CD4-positive, alpha-beta memory T cell (primary cell): ENCODE data around the gene SLC16A5. TPM values are rescaled to one million over a fixed set of nuclear protein-coding genes. Genes with fewer than 3 reads are reported as not detected.

ENCODE experiments used
- CTCF ChIA-PET: fragments of 350-600 bp; sonication (Branson Sonifier 250); formaldehyde crosslinking; loops from one replicate; lab custom pipeline; 2021; ENCODE audit warnings: inconsistent platforms; ENCODE audit not compliant: partially characterized antibody; lab: Charles Lee
- POLR2A ChIA-PET: fragments of 350-600 bp; sonication (Branson Sonifier 250); formaldehyde crosslinking; loops from one replicate; lab custom pipeline; 2021; ENCODE audit not compliant: partially characterized antibody; lab: Charles Lee
- DNase-seq, 5 donors: peaks; one replicate each; pipeline versions ENCODE4 v3.0.0 to v3.0.0-alpha.2; 2020 to 2022; ENCODE audit warnings: mixed read lengths in 1 of 5
- H3K27ac ChIP-seq: one replicate; pipeline ENCODE4 v1.7.0; 2013; ENCODE audit warnings: low read depth, low read length
- H3K27me3 ChIP-seq: 2 replicates; pipeline ENCODE4 v1.7.0; 2013; ENCODE audit warnings: mild to moderate bottlenecking, low read length, moderate library complexity; ENCODE audit not compliant: insufficient read depth
- H3K36me3 ChIP-seq: 2 replicates; pipeline ENCODE4 v1.7.0; 2013; ENCODE audit warnings: mild to moderate bottlenecking, low read length, moderate library complexity; ENCODE audit not compliant: insufficient read depth
- H3K4me1 ChIP-seq: 2 replicates; pipeline ENCODE4 v1.7.0; 2013; ENCODE audit warnings: mild to moderate bottlenecking, low read length, moderate library complexity; ENCODE audit not compliant: insufficient read depth
- H3K4me3 ChIP-seq, 2 donors: one replicate each; pipeline ENCODE4 v1.7.0; 2013; ENCODE audit warnings: low read length in 2 of 2, mild to moderate bottlenecking in 1 of 2
- H3K9me3 ChIP-seq, 2 donors: one replicate each; pipeline ENCODE4 v1.7.0; 2013; ENCODE audit warnings: low read length in 2 of 2, control low read depth in 1 of 2; ENCODE audit not compliant: control insufficient read depth in 1 of 2
- H3K27ac Mint-ChIP-seq, 7 donors: one replicate each; pipeline ENCODE4 v1.8.0; 2020 to 2021; ENCODE audit warnings: mixed read lengths in 7 of 7, mild to moderate bottlenecking in 6 of 7, inconsistent platforms in 3 of 7, moderate library complexity in 3 of 7
- H3K27me3 Mint-ChIP-seq, 2 donors: one replicate each; pipeline ENCODE4 v1.8.0; 2020 to 2021; ENCODE audit warnings: mixed read lengths in 2 of 2
- H3K36me3 Mint-ChIP-seq, 2 donors: one replicate each; pipeline ENCODE4 v1.8.0; 2020 to 2021; ENCODE audit warnings: mixed read lengths in 2 of 2, inconsistent platforms in 1 of 2, mild to moderate bottlenecking in 1 of 2
- H3K4me1 Mint-ChIP-seq, 4 donors: one replicate each; pipeline ENCODE4 v1.8.0; 2020 to 2021; ENCODE audit warnings: mixed read lengths in 4 of 4, mild to moderate bottlenecking in 1 of 4
- H3K4me3 Mint-ChIP-seq, 8 donors: one replicate each; pipeline ENCODE4 v1.8.0; 2020 to 2021; ENCODE audit warnings: mixed read lengths in 8 of 8, mild to moderate bottlenecking in 7 of 8, moderate library complexity in 6 of 8, inconsistent platforms in 3 of 8
- H3K9me3 Mint-ChIP-seq, 8 donors: one replicate each; pipeline ENCODE4 v1.8.0; 2020 to 2021; ENCODE audit warnings: mixed read lengths in 8 of 8, mild to moderate bottlenecking in 5 of 8, inconsistent platforms in 3 of 8, moderate library complexity in 1 of 8
- intact Hi-C: fragments of 100-400 bp; cut with micrococcal nuclease; formaldehyde crosslinking; loops from one replicate; pipeline ENCODE4 v1.15.1; 2023
- polyA plus RNA-seq, 2 donors: library from polyadenylated mRNA; unstranded; fragments of 300-500 nt; fragmentation: Illumina TruSeq; gene quantifications; one replicate each; pipeline ENCODE4 v1.2.3, GENCODE V29; 2021
- total RNA-seq, 2 experiments: library from RNA; stranded (reverse); gene quantifications; one replicate each; pipeline ENCODE4 v1.2.3, GENCODE V29; 2021

The SLC16A5 gene
- total and polyA plus RNA-seq, 4 experiments from 2014 or later = 2.9 to 13.9 (median 8.1) TPM

GRCh38 chr17:75064040-75064439 is 23.7 kb upstream of the SLC16A5 start:
- H3K4me3 ChIP-seq = no peak overlapping the region
- intact Hi-C loops = no loop called here
- H3K27ac Mint-ChIP-seq = peak overlapping the region in 1 of 7 donors; percentile 46
- CTCF ChIA-PET = interaction anchor here (0.8 to 1.8 kb wide), 2 partner anchors 50 to 138 kb away, joined by 5 to 6 read pairs; no protein-coding TSS in a partner anchor
- H3K27me3 Mint-ChIP-seq = no peaks in the 10 kb centered on the region
- no peaks in the 10 kb centered on the region for H3K9me3 ChIP-seq
- POLR2A ChIA-PET = interaction anchor here (0.9 to 1.4 kb wide), 2 partner anchors 13 to 23 kb away, joined by 3 read pairs; no protein-coding TSS in a partner anchor
- no peak for DNase-seq
- H3K9me3 Mint-ChIP-seq = no peaks in the 10 kb centered on the region
- peaks cover 21% of the 10 kb centered on the region for H3K4me1 ChIP-seq
- H3K4me3 Mint-ChIP-seq = no peak overlapping the region
- peaks cover 20 to 46% (median 24%) of the 10 kb centered on the region in 4 donors for H3K4me1 Mint-ChIP-seq
- H3K36me3 ChIP-seq = peaks cover 37% of the 10 kb centered on the region
- H3K36me3 Mint-ChIP-seq = peaks cover 43 to 50% of the 10 kb centered on the region in 2 donors
- no peaks in the 10 kb centered on the region for H3K27me3 ChIP-seq
- no peak overlapping the region for H3K27ac ChIP-seq

- Mint-ChIP-seq H3K9me3 (no peaks in the 10 kb centered on the region), H3K27ac (peak overlapping the region in 3 of 7 donors; percentile 17 to 37 (median 35)), H3K4me1 (peaks cover 20 to 44% (median 24%) of the 10 kb centered on the region in 4 donors), H3K36me3 (peaks cover 42 to 47% of the 10 kb centered on the region in 2 donors), H3K4me3 (no peak overlapping the region), H3K27me3 (no peaks in the 10 kb centered on the region)
- H3K4me3 ChIP-seq = no peak overlapping the region
- ChIA-PET POLR2A (interaction anchor here (1.4 kb wide), 1 partner anchor 12 kb away, joined by 3 read pairs; no protein-coding TSS in a partner anchor), CTCF (interaction anchor here (0.8 to 1.8 kb wide), 2 partner anchors 49 to 137 kb away, joined by 5 to 6 read pairs; no protein-coding TSS in a partner anchor)
- H3K27me3 ChIP-seq = no peaks in the 10 kb centered on the region
- peaks cover 33% of the 10 kb centered on the region for H3K36me3 ChIP-seq
- intact Hi-C loops = no loop called here
- H3K4me1 ChIP-seq = peaks cover 21% of the 10 kb centered on the region
- no peak overlapping the region for H3K27ac ChIP-seq
- no peak for DNase-seq
- no peaks in the 10 kb centered on the region for H3K9me3 ChIP-seq
Measured at GRCh38 chr17:75064460-75064859, 23.3 kb upstream of the SLC16A5 start.

- peaks cover 36 to 42% of the 10 kb centered on the region in 2 donors for H3K36me3 Mint-ChIP-seq
- H3K9me3 Mint-ChIP-seq = no peaks in the 10 kb centered on the region
- peaks cover 17 to 38% (median 23%) of the 10 kb centered on the region in 4 donors for H3K4me1 Mint-ChIP-seq
- Histone ChIP-seq H3K9me3 (no peaks in the 10 kb centered on the region), H3K4me1 (peaks cover 21% of the 10 kb centered on the region), H3K27ac (no peak overlapping the region), H3K4me3 (no peak overlapping the region), H3K36me3 (peaks cover 28% of the 10 kb centered on the region), H3K27me3 (no peaks in the 10 kb centered on the region)
- no peak overlapping the region for H3K4me3 Mint-ChIP-seq
- intact Hi-C loops = no loop called here
- no peak for DNase-seq
- peak overlapping the region in 4 of 7 donors; percentile 8 to 48 (median 28) for H3K27ac Mint-ChIP-seq
- no peaks in the 10 kb centered on the region for H3K27me3 Mint-ChIP-seq
- POLR2A ChIA-PET = no interaction called here
- CTCF ChIA-PET = interaction anchor here (1.8 kb wide), 1 partner anchor 49 kb away, joined by 6 read pairs; no protein-coding TSS in a partner anchor
Measured at GRCh38 chr17:75064867-75065561, 22.7 kb upstream of the SLC16A5 start.

DNA sequence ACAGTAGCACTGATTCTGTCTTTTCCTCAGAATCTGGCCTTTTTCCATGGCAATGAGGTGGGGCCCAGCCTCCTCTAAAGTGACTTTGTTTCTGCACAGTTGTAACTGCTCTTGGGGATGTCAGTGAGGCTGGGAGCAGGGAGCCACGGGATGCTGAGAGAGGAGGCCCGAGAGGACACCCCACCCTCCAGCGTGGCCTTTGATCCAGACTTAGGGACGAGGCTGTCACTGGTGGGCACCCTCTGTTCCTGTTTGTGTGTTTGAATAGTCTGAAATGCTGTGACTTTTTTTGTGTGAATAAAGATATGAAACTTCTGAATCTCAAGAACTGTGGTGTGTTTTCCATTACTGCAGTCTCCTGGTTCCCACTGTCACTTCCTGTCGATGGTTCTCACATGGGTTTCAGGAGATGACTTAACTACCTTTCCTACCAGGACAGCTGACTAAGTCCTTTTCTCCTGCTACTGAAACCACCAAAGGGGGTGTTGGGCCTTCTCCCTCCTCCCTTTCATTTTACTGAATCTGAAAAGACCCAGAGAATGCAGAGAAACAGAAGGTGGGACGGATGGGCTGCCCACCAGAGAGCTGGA is 22.1 kb upstream of the SLC16A5 start:
- CTCF ChIA-PET = no interaction called here
- Mint-ChIP-seq H3K27ac (peak overlapping the region in 6 of 7 donors; percentile 1 to 78 (median 54)), H3K36me3 (peaks cover 33 to 38% of the 10 kb centered on the region in 2 donors), H3K4me3 (peak overlapping the region in 1 of 8 donors; percentile 36), H3K9me3 (no peaks in the 10 kb centered on the region), H3K27me3 (no peaks in the 10 kb centered on the region), H3K4me1 (peaks cover 15 to 38% (median 23%) of the 10 kb centered on the region in 4 donors)
- POLR2A ChIA-PET = interaction anchor here (1.5 kb wide), 1 partner anchor 18 kb away, joined by 4 read pairs; the partner anchor contains the start of gene KCTD2
- intact Hi-C loops = no loop called here
- Histone ChIP-seq H3K4me1 (peaks cover 21% of the 10 kb centered on the region), H3K27me3 (no peaks in the 10 kb centered on the region), H3K36me3 (peaks cover 21% of the 10 kb centered on the region), H3K27ac (no peak overlapping the region), H3K4me3 (no peak overlapping the region), H3K9me3 (no peaks in the 10 kb centered on the region)
- DNase-seq = no peak

- no peak overlapping the region for H3K4me3 ChIP-seq
- Mint-ChIP-seq H3K9me3 (no peaks in the 10 kb centered on the region), H3K4me3 (peak overlapping the region in 7 of 8 donors; percentile 63 to 86 (median 76)), H3K36me3 (peaks cover 15 to 17% of the 10 kb centered on the region in 2 donors), H3K27ac (peak overlapping the region in 6 of 7 donors; percentile 70 to 93 (median 86)), H3K27me3 (no peaks in the 10 kb centered on the region), H3K4me1 (peaks cover 15 to 38% (median 23%) of the 10 kb centered on the region in 4 donors)
- peak in 3 of 5 donors; percentile 32 to 48 (median 40) for DNase-seq
- ChIA-PET POLR2A (interaction anchor here (0.6 to 2.2 kb wide), 17 partner anchors 8 to 194 kb away, joined by 3 to 12 read pairs (median 3); partner anchors contain the start of genes ARMC7, ATP5PD, CDR2L and GGA3), CTCF (interaction anchor here (0.7 to 1.9 kb wide), 12 partner anchors 10 to 233 kb away, joined by 3 to 9 read pairs (median 4); partner anchors contain the start of gene MRPL58)
- H3K27me3 ChIP-seq = no peaks in the 10 kb centered on the region
- H3K27ac ChIP-seq = peak overlapping the region; percentile 14
- H3K36me3 ChIP-seq = peaks cover 9% of the 10 kb centered on the region
- intact Hi-C loops = no loop called here
- peaks cover 21% of the 10 kb centered on the region for H3K4me1 ChIP-seq
- H3K9me3 ChIP-seq = no peaks in the 10 kb centered on the region
Measured at GRCh38 chr17:75067856-75068255, 19.9 kb upstream of the SLC16A5 start.

- Mint-ChIP-seq H3K9me3 (no peaks in the 10 kb centered on the region), H3K27ac (peak overlapping the region in 3 of 7 donors; percentile 31 to 83 (median 70)), H3K27me3 (no peaks in the 10 kb centered on the region), H3K4me1 (peaks cover 15 to 38% (median 23%) of the 10 kb centered on the region in 4 donors), H3K4me3 (peak overlapping the region in 3 of 8 donors; percentile 43 to 55 (median 46)), H3K36me3 (peaks cover 9 to 10% of the 10 kb centered on the region in 2 donors)
- Histone ChIP-seq H3K9me3 (no peaks in the 10 kb centered on the region), H3K36me3 (peaks cover under 1% of the 10 kb centered on the region), H3K4me3 (no peak overlapping the region), H3K4me1 (peaks cover 21% of the 10 kb centered on the region), H3K27me3 (no peaks in the 10 kb centered on the region), H3K27ac (no peak overlapping the region)
- intact Hi-C loops = no loop called here
- no peak for DNase-seq
- POLR2A ChIA-PET = interaction anchor here (1.0 to 1.6 kb wide), 6 partner anchors 9 to 97 kb away, joined by 3 to 10 read pairs (median 4); partner anchors contain the start of genes HID1 and MRPL58
- CTCF ChIA-PET = interaction anchor here (1.0 to 2.2 kb wide), 12 partner anchors 9 to 169 kb away, joined by 3 to 12 read pairs (median 4); partner anchors contain the start of genes MRPL58 and NT5C
Measured at GRCh38 chr17:75068750-75069149, 19.0 kb upstream of the SLC16A5 start.
